Measurements from ENCODE around the gene PRSS8.

Gene PRSS8

DNA sequence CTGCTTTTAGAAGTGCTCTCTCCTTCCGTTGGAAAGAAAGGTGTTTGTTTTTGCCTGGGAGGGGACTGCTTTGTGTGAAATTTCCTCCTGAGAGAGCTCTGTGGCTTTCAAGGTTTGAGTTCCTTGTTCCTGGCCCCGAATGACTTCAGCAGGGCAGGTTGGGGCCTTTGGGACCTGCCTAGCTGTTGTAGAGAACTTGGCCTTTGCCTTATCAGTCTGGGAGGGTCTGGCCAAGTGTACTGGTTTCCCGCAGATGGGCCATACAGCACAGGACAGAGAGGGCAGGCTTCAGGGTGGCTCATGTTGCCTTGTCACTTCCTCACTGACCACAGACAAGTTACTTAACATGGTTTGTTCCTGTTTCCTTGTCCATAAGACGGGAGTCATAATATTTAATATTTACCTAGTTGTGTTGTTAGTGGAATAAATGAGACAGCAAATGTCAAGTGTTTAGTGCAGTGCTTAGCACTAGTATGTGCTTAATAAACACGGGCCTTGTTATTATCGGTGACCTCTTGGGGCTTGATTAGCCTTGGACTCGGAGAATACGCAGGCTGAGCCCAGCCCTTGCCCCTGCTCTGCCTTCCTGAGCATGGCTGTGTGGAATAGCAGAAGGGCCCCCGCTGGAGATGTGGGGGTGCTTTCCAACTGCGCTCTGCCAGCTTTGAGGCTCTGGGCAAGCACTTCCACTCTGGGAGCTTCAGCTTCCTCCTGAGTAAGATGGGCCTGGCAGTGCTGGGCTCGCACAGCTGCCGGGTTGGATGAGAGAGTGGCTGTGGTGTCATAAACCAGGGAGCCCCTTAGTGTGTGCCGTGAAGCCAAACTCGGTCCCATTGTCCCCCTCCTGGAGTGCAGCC lies 6.6 kb downstream of the PRSS8 start:
- no peak for DNase-seq

GRCh38 chr16:31127182-31127581 lies 8.3 kb downstream of the PRSS8 start:
- DNase-seq = no peak

GRCh38 chr16:31125844-31126243 lies 9.7 kb downstream of the PRSS8 start:
- DNase-seq = no peak

- no peak for DNase-seq
Measured at GRCh38 chr16:31120129-31120528, 15.4 kb downstream of the PRSS8 start.

DNA sequence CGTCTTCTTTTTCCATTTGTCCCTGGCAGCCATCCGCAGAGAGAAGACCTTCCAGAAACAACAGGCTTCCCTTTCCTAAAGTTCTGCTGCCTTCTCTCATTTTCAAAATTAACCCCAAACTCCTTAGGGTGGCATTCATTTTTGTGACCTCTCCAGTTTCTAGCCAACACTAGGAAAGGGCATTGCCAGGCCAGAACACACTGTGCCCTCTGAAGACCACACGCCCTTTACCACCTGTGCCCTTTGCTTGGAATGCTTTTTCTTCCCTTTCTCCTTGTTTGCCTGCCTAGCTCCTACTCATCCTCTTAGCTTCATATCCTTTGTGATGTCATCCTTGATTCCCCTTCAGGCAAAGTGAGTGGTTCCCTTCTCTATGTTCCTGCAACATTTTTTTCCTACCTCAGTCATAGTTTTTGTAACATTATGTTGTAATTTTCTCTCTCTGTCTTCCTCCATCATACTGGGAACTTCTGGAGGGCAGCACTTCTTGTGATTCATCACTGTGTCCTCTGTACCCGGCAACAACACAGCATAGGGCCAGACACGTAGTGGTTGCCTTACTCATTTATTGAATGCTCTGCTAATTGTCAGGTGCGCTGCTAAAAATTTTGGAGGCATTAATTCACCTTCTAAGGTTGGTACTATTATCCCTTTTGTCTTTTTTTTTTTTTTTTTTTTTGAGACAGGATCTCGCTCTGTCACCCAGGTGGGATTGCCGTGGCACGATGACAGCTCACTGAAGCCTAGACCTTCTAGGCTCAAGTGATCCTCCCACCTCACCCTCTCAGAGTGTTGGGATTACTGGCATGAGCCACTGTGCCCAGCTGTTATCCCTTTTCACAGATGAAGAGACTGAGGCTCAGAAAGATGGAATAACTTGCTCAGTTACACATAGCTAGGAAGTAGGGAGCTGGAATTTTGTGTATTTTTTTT lies 17.0 kb downstream of the PRSS8 start:
- DNase-seq = peak; percentile 48

DNA sequence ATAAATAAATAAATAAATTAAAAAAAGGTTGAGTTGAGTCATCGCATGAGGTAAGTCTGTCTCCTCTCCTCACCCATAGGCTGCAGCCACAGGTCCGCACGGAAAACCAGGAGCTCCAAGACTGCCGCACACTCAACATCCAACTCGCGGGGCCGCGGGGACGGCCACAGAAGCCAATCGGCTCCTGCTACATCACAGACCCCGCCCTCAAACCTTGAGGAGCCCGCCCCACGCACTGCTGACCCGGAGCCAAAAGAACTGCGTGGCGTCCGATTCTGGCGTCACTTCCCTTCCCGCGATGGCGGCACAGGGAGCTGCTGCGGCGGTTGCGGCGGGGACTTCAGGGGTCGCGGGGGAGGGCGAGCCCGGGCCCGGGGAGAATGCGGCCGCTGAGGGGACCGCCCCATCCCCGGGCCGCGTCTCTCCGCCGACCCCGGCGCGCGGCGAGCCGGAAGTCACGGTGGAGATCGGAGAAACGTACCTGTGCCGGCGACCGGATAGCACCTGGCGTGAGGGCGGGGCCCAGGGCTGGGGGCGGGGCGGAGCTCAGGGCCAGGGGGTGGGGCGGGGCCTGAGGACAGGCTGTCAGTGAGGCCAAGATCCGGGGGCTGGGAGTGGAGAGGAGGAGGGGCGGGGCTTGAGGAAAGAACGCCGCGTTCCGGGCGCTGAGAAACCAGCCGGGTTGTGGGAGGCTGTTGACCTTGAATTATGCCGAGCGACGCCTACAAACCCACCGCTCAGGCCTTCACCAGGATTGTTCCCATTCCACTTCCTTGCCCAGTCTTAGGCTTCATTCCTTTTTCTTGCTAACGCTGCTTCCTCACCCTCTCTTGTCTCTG lies 17.9 kb downstream of the PRSS8 start, which contains the start of gene KAT8:
Gene KAT8, plus strand, starts transcription at position 281 of the 839 bp plus-strand sequence. Its CDS starts 18 bp downstream, at position 299.
- peak; percentile 98 for DNase-seq

DNA sequence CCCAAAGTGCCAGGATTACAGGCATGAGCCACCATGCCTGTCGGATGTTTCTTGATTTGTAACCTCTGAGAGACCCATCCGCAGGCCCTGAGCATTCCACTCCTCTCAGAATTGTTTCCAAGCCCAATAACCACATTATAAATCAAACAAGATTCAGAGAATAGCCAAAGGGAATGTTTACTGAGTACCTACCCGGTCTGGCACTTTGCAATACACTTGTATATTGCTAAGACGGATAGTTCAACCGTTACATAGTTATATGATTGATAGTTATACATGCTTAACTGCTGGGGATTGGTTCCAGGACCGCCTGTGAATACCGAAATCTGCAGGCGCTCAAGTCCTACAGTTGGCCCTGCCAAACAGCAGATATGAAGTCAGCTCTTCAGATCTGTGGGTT lies 21.1 kb downstream of the PRSS8 start:
- no peak for DNase-seq

DNA sequence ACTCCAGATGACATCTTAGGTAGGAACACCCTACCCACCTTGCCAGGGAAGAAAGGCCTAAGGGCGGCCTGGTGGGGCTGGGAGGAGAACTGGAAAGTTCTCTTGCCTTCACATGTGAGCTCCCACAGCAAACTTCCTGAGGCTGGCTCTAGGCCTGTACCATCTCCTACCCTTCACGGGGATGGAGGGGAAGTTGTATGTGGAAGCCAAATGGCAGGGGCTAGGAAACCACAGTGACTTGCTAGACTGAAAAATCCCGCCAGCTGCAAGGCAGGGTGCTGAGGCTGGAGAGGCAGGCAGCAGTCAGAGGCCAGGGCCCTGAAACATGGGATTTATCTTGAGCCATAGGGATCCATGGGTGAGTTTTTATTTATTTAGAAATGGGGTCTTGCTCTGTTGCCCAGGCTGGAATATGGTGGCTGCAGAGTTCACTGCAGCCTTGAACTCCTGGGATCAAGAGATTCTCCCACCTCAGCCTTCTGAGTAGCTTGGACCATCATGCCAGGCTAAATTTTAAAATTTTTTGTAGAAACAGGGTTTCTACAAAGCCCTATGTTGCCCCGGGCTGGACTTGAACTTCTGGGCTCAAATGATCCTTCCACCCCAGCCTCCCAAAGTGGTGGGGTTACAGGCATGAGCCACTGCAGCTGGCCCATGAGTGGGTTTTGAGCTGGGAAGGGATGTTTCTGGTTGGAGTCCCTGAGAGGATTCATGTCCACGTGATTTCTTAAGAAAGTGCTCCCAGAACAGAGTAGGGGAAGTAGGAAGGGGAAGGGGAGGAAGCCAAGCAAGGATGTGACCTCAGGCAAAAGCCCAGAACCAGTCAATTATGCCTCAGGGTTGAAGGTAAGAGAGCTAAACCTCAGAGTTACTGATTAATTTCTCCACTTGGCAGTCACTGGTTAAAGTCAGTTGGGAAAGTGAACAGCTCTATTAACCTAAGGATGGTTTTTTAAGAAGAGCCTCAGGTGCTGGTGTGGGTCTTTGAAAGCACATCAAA lies 22.1 kb downstream of the PRSS8 start:
- no peak for DNase-seq

- DNase-seq = no peak
Measured at GRCh38 chr16:31112711-31113110, 22.8 kb downstream of the PRSS8 start.

- no peak for DNase-seq
Measured at GRCh38 chr16:31111881-31112466, 23.6 kb downstream of the PRSS8 start.

DNA sequence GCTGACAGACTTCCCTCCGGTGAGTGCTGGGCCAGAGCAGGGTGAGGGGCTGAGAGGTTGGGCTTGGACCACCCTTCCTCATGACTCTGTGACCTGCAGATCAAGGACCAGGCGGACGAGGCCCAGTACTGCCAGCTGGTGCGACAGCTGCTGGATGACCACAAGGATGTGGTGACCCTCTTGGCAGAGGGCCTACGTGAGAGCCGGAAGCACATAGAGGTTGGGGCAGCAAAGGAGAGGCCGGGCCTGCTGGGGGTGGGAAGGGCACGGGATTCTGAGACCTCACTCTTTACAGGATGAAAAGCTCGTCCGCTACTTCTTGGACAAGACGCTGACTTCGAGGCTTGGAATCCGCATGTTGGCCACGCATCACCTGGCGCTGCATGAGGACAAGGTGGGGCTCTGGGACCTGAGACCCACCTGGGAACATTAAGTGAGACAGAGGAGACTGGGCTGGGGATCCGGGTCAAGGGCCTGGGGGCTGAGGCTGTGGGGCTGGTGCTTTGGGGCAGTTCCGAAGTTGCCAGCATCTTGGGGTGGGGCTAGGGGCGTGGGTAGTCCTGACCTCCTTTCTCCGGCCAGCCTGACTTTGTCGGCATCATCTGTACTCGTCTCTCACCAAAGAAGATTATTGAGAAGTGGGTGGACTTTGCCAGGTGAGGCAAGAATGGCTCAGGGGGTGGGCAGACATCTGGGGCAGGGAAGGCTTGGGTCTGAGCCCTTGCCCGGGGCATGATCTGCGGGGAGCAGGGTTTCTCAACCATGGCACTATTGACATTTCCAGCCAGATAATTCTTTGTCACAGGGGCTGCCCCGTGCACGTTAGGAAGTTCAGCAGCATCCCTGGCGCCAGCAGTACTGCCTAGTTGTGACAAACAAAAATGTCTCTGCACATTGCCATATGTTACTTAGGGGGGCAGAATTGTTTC lies 25.2 kb downstream of the PRSS8 start:
- DNase-seq = no peak

- no peak for DNase-seq
Measured at GRCh38 chr16:31109622-31110021, 25.9 kb downstream of the PRSS8 start.

- DNase-seq = no peak
Measured at GRCh38 chr16:31108794-31109558, 26.6 kb downstream of the PRSS8 start.

- DNase-seq = peak; percentile 84
Measured at GRCh38 chr16:31108035-31108793, 27.3 kb downstream of the PRSS8 start, which contains the start of gene BCKDK. Gene BCKDK, plus strand, starts transcription at chr16:31108386. Its CDS starts 838 bp downstream, at chr16:31109224.

DNA sequence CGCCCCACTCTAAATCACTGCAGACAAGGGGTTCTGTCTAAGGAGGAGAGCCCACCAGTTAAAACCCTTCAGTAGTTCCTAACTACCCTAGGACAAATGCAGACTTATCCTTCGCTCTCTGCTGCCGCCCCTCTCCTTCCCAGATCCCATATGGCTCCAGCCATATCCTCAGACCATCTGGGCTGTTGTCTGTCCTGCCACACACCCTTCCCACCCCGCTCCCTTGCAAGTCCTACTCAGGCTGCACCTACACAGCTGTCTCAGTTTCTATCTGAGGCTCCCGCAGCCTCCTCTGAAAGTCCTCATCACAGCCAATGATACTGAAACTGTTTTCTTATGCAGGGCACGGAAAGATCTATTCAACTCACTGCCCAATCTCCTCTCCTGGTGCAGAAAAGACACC lies 28.1 kb downstream of the PRSS8 start:
- DNase-seq = no peak

DNA sequence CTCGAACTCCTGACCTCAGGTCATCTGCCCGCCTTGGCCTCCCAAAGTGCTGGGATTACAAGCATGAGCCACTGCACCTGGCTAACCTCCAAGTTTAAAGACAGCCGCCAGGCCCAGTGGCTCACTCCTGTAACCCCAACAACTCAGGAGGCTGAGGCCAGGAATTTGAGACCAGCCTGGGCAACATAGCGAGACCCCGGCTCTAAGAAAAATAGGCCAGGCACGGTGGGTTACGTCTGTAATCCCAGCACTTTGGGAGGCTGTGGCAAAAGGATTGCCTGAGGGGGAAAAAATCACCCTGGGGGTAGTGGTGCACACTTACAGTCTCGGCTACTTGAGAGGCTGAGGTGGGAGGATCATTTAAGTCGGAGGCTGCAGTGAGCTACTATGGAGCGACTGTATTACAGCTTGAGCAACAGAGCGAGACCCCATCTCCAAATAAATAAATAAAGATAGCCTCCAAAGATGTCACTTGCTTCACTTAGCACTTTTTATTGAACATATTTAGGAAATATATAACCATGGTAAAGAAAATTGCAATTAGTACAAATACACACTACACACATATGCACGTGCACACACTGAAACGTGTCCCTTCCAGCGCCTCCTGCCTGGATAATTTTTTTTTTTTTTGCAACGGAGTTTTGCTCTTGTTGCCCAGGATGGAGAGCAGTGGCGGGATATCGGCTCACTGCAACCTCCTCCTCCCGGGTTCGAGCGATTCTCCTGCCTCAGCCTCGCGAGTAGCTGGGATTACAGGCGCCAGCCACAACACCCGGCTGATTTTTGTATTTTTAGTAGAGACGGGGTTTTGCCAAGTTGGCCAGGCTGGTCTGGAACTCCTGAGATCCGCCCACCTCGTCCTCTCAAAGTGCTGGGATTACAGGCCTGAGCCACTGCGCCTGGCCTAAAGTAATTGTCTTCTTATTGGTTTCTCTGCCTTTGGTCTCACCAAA lies 28.7 kb downstream of the PRSS8 start:
- no peak for DNase-seq
